Measurements from ENCODE around the gene PSAP. TPM values are rescaled to one million over a fixed set of nuclear protein-coding genes. Genes with fewer than 3 reads are reported as not detected.

PSAP gene
- polyA plus RNA-seq, 3 donors, result 3,391 to 8,673 (median 7,346) TPM

- peaks cover 59% of the 10 kb centered on the region for H3K4me1 Mint-ChIP-seq
- WGBS (ENCODE audit: insufficient coverage), result 100% methylated on average over 5 of the region's 10 CpGs
- Histone ChIP-seq H3K36me3 (replicated peaks in 1 of 2; ENCODE audit: control insufficient read depth in 1 of 2, insufficient read depth in 2 of 2, low read length in 2 of 2) (no peaks in the 10 kb centered on the region), H3K4me3 (replicated peaks in 1 of 3; ENCODE audit: low read depth in 2 of 3, low read length in 3 of 3) (no peak overlapping the region), H3K9ac (ENCODE audit: insufficient read depth, low read length, poor library complexity, severe bottlenecking) (no peak overlapping the region), H2AFZ (ENCODE audit: insufficient read depth, low read depth, low read length, poor library complexity, severe bottlenecking) (no peak overlapping the region), H3K27ac (ENCODE audit: low read depth in 1 of 2, low read length in 2 of 2) (no peak overlapping the region), H3K9me3 (replicated peaks in 1 of 2; ENCODE audit: control insufficient read depth in 1 of 2, insufficient read depth in 1 of 2, low read length in 2 of 2) (no peaks in the 10 kb centered on the region), H3K79me2 (ENCODE audit: insufficient read depth, low read length) (no peaks in the 10 kb centered on the region), H3K4me1 (ENCODE audit: control insufficient read depth in 1 of 2, insufficient read depth in 2 of 2, low read length in 2 of 2) (peaks cover 50 to 67% of the 10 kb centered on the region in 2 donors), H3K27me3 (ENCODE audit: control insufficient read depth in 2 of 2, insufficient read depth in 2 of 2, low read length in 2 of 2) (no peaks in the 10 kb centered on the region), H4K20me1 (ENCODE audit: insufficient read depth, low read length) (peaks cover 4% of the 10 kb centered on the region), H3K4me2 (replicated peaks; ENCODE audit: extremely low read depth, low read length, poor library complexity, severe bottlenecking) (no peak overlapping the region)
- no peak overlapping the region for H3K27ac Mint-ChIP-seq
- no peaks in the 10 kb centered on the region for H3K36me3 Mint-ChIP-seq
- H3K27me3 Mint-ChIP-seq (ENCODE audit: low read depth in 3 of 3), result peaks cover 3 to 5% (median 3%) of the 10 kb centered on the region in 3 donors
- TF ChIP-seq, protein P1, sequence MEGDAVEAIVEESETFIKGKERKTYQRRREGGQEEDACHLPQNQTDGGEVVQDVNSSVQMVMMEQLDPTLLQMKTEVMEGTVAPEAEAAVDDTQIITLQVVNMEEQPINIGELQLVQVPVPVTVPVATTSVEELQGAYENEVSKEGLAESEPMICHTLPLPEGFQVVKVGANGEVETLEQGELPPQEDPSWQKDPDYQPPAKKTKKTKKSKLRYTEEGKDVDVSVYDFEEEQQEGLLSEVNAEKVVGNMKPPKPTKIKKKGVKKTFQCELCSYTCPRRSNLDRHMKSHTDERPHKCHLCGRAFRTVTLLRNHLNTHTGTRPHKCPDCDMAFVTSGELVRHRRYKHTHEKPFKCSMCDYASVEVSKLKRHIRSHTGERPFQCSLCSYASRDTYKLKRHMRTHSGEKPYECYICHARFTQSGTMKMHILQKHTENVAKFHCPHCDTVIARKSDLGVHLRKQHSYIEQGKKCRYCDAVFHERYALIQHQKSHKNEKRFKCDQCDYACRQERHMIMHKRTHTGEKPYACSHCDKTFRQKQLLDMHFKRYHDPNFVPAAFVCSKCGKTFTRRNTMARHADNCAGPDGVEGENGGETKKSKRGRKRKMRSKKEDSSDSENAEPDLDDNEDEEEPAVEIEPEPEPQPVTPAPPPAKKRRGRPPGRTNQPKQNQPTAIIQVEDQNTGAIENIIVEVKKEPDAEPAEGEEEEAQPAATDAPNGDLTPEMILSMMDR (IDR thresholded peaks at IDR 0.05), result no peak
- no peak for DNase-seq
- no peak overlapping the region for H3K4me3 Mint-ChIP-seq
- intact Hi-C loops (cut with micrococcal nuclease), result no loop called here
- peaks cover 0 to 6% (median 0%) of the 10 kb centered on the region in 7 donors for H3K9me3 Mint-ChIP-seq
These were observed 51.9 kb downstream of the PSAP start for GRCh38 chr10:71799112-71799511.

DNA sequence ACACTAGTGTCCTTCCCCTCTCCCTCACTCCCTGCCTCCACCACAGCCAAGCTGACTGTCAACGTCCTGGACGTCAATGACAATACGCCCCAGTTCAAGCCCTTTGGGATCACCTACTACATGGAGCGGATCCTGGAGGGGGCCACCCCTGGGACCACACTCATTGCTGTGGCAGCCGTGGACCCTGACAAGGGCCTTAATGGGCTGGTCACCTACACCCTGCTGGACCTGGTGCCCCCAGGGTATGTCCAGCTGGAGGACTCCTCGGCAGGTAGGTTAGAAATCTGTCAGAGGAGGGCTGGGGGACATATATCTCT lies 52.8 kb downstream of the PSAP start:
- H3K9me3 Mint-ChIP-seq, result peaks cover 0 to 6% (median 0%) of the 10 kb centered on the region in 7 donors
- no peak overlapping the region for H3K27ac Mint-ChIP-seq
- Histone ChIP-seq H3K9me3 (replicated peaks in 1 of 2; ENCODE audit: control insufficient read depth in 1 of 2, insufficient read depth in 1 of 2, low read length in 2 of 2) (no peaks in the 10 kb centered on the region), H3K79me2 (ENCODE audit: insufficient read depth, low read length) (no peaks in the 10 kb centered on the region), H3K27ac (ENCODE audit: low read depth in 1 of 2, low read length in 2 of 2) (no peak overlapping the region), H3K4me3 (replicated peaks in 1 of 3; ENCODE audit: low read depth in 2 of 3, low read length in 3 of 3) (no peak overlapping the region), H3K36me3 (replicated peaks in 1 of 2; ENCODE audit: control insufficient read depth in 1 of 2, insufficient read depth in 2 of 2, low read length in 2 of 2) (no peaks in the 10 kb centered on the region), H2AFZ (ENCODE audit: insufficient read depth, low read depth, low read length, poor library complexity, severe bottlenecking) (no peak overlapping the region), H3K27me3 (ENCODE audit: control insufficient read depth in 2 of 2, insufficient read depth in 2 of 2, low read length in 2 of 2) (no peaks in the 10 kb centered on the region), H4K20me1 (ENCODE audit: insufficient read depth, low read length) (peaks cover 4% of the 10 kb centered on the region), H3K4me2 (replicated peaks; ENCODE audit: extremely low read depth, low read length, poor library complexity, severe bottlenecking) (no peak overlapping the region), H3K4me1 (ENCODE audit: control insufficient read depth in 1 of 2, insufficient read depth in 2 of 2, low read length in 2 of 2) (peaks cover 41 to 59% of the 10 kb centered on the region in 2 donors), H3K9ac (ENCODE audit: insufficient read depth, low read length, poor library complexity, severe bottlenecking) (no peak overlapping the region)
- 60% methylated on average over 6 of the region's 6 CpGs for WGBS (ENCODE audit: insufficient coverage)
- TF ChIP-seq, protein P1 (IDR thresholded peaks at IDR 0.05), result no peak
- no peak for DNase-seq
- peaks cover 3 to 8% (median 5%) of the 10 kb centered on the region in 3 donors for H3K27me3 Mint-ChIP-seq (ENCODE audit: low read depth in 3 of 3)
- H3K4me3 Mint-ChIP-seq, result no peak overlapping the region
- H3K4me1 Mint-ChIP-seq, result peaks cover 52% of the 10 kb centered on the region
- intact Hi-C loops (cut with micrococcal nuclease), result no loop called here
- H3K36me3 Mint-ChIP-seq, result no peaks in the 10 kb centered on the region
